SK-N-SH (cell line): Measurements from ENCODE around the gene CEP57. TPM values are rescaled to one million over a fixed set of nuclear protein-coding genes. Genes with fewer than 3 reads are reported as not detected.

Experiments
- CTCF ChIA-PET: fragments of 300-600, 350-600 bp; formaldehyde crosslinking; extraction: SDS; loops from one replicate; lab custom pipeline; 2021; lab: Yijun Ruan, JAX
- POLR2A ChIA-PET: fragments of 350-600 bp; sonication (Branson Sonifier 250); formaldehyde crosslinking; extraction: SDS; loops from one replicate; lab custom pipeline; 2020; ENCODE audit warnings: antibody characterized with exemption, inconsistent platforms; lab: Yijun Ruan, JAX
- DNase-seq: peaks from one replicate; pipeline ENCODE4 v3.0.0; 2012
- H2AFZ ChIP-seq: fragments of 200-600 bp; sonication (generic); 2 replicates; pipeline ENCODE4 v1.8.1; 2016; ENCODE audit warnings: antibody characterized with exemption, mild to moderate bottlenecking, low read depth
- H3F3A ChIP-seq: fragments of 200-600 bp; sonication (generic); replicated peaks from 2 replicates; pipeline ENCODE3; 2016; ENCODE audit warnings: antibody characterized with exemption, mild to moderate bottlenecking; ENCODE audit not compliant: insufficient read depth
- H3K27ac ChIP-seq, 2 experiments: fragments of 200-500 bp in 1 of 2; fragments of 200-600 bp in 1 of 2; sonication (Bioruptor generic) in 1 of 2; sonication (generic), shearing (Covaris generic) in 1 of 2; 2 replicates each; pipeline versions ENCODE4 v1.5.1 to v1.6.1; 2014 to 2016; ENCODE audit warnings: low read depth in 2 of 2, inconsistent platforms in 1 of 2, low read length in 1 of 2, mild to moderate bottlenecking in 1 of 2, mixed read lengths in 1 of 2
- H3K27me3 ChIP-seq: fragments of 200-600 bp; sonication (generic), shearing (Covaris generic); 2 replicates; pipeline ENCODE4 v1.6.1; 2016; ENCODE audit warnings: mixed run types; ENCODE audit not compliant: insufficient read depth
- H3K36me3 ChIP-seq, 2 experiments: fragments of 200-500 bp in 1 of 2; fragments of 200-600 bp in 1 of 2; sonication (Bioruptor generic) in 1 of 2; sonication (generic) in 1 of 2; replicated peaks in 1 of 2; 2 replicates each; pipeline versions ENCODE3 to v1.5.1; 2014 to 2016; ENCODE audit warnings: low read length in 1 of 2, mild to moderate bottlenecking in 1 of 2; ENCODE audit not compliant: insufficient read depth in 2 of 2, control insufficient read depth in 1 of 2
- H3K4me1 ChIP-seq, 2 experiments: fragments of 200-500 bp in 1 of 2; fragments of 200-600 bp in 1 of 2; sonication (Bioruptor generic) in 1 of 2; sonication (generic), shearing (Covaris generic) in 1 of 2; 2 replicates each; pipeline versions ENCODE4 v1.5.1 to v1.6.1; 2014 to 2016; ENCODE audit warnings: low read depth in 1 of 2, low read length in 1 of 2, mixed run types in 1 of 2; ENCODE audit not compliant: insufficient read depth in 2 of 2, control insufficient read depth in 1 of 2
- H3K4me2 ChIP-seq: fragments of 200-600 bp; sonication (generic), shearing (Covaris generic); 2 replicates; pipeline ENCODE4 v1.6.1; 2017; ENCODE audit warnings: mixed run types
- H3K4me3 ChIP-seq, 2 experiments: fragments of 200-500 bp in 1 of 2; fragments of 200-600 bp in 1 of 2; sonication (Bioruptor generic) in 1 of 2; sonication (generic), shearing (Covaris generic) in 1 of 2; 2 replicates each; pipeline versions ENCODE4 v1.5.1 to v1.8.1; 2014 to 2016; ENCODE audit warnings: low read depth in 2 of 2, inconsistent platforms in 1 of 2, low read length in 1 of 2, mild to moderate bottlenecking in 1 of 2, mixed read lengths in 1 of 2, moderate library complexity in 1 of 2
- H3K79me2 ChIP-seq: fragments of 200-600 bp; sonication (generic); 2 replicates; pipeline ENCODE4 v1.8.1; 2017; ENCODE audit warnings: mild to moderate bottlenecking; ENCODE audit not compliant: insufficient read depth
- H3K9ac ChIP-seq: fragments of 200-600 bp; sonication (generic); 2 replicates; pipeline ENCODE4 v1.6.1; 2017; ENCODE audit warnings: mixed run types
- H3K9me2 ChIP-seq: fragments of 200-600 bp; sonication (generic); 2 replicates; pipeline ENCODE4 v1.6.1; 2017; ENCODE audit warnings: mixed run types
- H3K9me3 ChIP-seq: fragments of 200-600 bp; sonication (generic); 2 replicates; pipeline ENCODE4 v1.6.1; 2017; ENCODE audit warnings: mixed run types, mild to moderate bottlenecking, moderate library complexity
- H4K20me1 ChIP-seq: fragments of 200-600 bp; sonication (generic); 2 replicates; pipeline ENCODE4 v1.6.1; 2017; ENCODE audit warnings: mild to moderate bottlenecking, mixed run types; ENCODE audit not compliant: insufficient read depth
- CHD2 ChIP-seq: fragments of 150-350 bp; IDR thresholded peaks from 2 replicates; pipeline ENCODE4 v1.6.1; 2018; ENCODE audit warnings: low read length; ENCODE audit not compliant: partially characterized antibody
- CTCF ChIP-seq: fragments of 200-600 bp; sonication (generic); IDR thresholded peaks from 2 replicates; pipeline ENCODE4 v1.6.1; 2017; ENCODE audit warnings: antibody characterized with exemption, mild to moderate bottlenecking, moderate library complexity
- ELF1 ChIP-seq: IDR thresholded peaks from 2 replicates; pipeline ENCODE4 v1.4.0; 2012
- EP300 ChIP-seq, 2 experiments: IDR thresholded peaks; 2 replicates each; pipeline versions ENCODE4 v1.4.0 to v1.6.1; 2012; ENCODE audit warnings: borderline replicate concordance in 1 of 2, low read depth in 1 of 2, low read length in 1 of 2
- EZH2phosphoT487 ChIP-seq: fragments of 200-600 bp; sonication (generic); IDR thresholded peaks from 2 replicates; pipeline ENCODE4 v1.6.1; 2017; ENCODE audit warnings: low read depth, mixed run types, mild to moderate bottlenecking, antibody characterized with exemption, moderate library complexity, borderline replicate concordance
- FOSL2 ChIP-seq: IDR thresholded peaks from 2 replicates; pipeline ENCODE4 v1.4.0; 2012; ENCODE audit warnings: low read depth, mild to moderate bottlenecking, moderate library complexity, borderline replicate concordance
- FOXJ3 ChIP-seq: sonication (generic); formaldehyde crosslinking; IDR thresholded peaks from 2 replicates; pipeline ENCODE4 v1.5.1; 2020; ENCODE audit warnings: mild to moderate bottlenecking, missing genetic modification reagents
- GATA2 ChIP-seq: sonication (generic); formaldehyde crosslinking; IDR thresholded peaks from 2 replicates; pipeline ENCODE4 v1.5.0; 2020; ENCODE audit warnings: mild to moderate bottlenecking, missing genetic modification reagents
- JUND ChIP-seq: IDR thresholded peaks from 2 replicates; pipeline ENCODE4 v1.4.0; 2012
- RAD21 ChIP-seq: IDR thresholded peaks from 2 replicates; pipeline ENCODE4 v1.6.1; 2012; ENCODE audit warnings: mild to moderate bottlenecking, low read length
- RCOR1 ChIP-seq: fragments of 150-350 bp; IDR thresholded peaks from 2 replicates; pipeline ENCODE4 v1.6.1; 2017; ENCODE audit warnings: antibody characterized with exemption, low read length
- REST ChIP-seq: IDR thresholded peaks from 2 replicates; pipeline ENCODE4 v1.6.1; 2012; ENCODE audit warnings: mild to moderate bottlenecking, low read depth, low read length, moderate library complexity
- SMC3 ChIP-seq: IDR thresholded peaks from 2 replicates; pipeline ENCODE4 v1.6.1; 2012; ENCODE audit warnings: low read depth, low read length, improper control_type of control experiment
- USF1 ChIP-seq: IDR thresholded peaks from 2 replicates; pipeline ENCODE4 v1.4.0; 2012; ENCODE audit warnings: low read depth, borderline replicate concordance
- WGBS: methylation state at CpG from one replicate; pipeline ENCODE4 v1.1.6; 2017; ENCODE audit warnings: low lambda C conversion rate; 5-methylcytosine and 5-hydroxymethylcytosine counted together
- polyA plus RNA-seq, 3 experiments: library from polyadenylated mRNA; depleted of rRNA; stranded (reverse); fragments of >200 nt; gene quantifications; 2 replicates each; pipeline ENCODE4 v1.2.3, GENCODE V29; 2012
- TF ChIP-seq, protein P1 (sequence below): IDR thresholded peaks from 2 replicates; pipeline ENCODE4 v1.4.0; 2012; ENCODE audit warnings: low read depth

Gene CEP57
- polyA plus RNA-seq, 1 of the 3 experiments (the other 2 are of a cell fraction), result 12.2 TPM

GRCh38 chr11:95795627-95796295 lies 5.5 kb downstream of the CEP57 start:
- Histone ChIP-seq H3F3A (peaks cover 1% of the 10 kb centered on the region), H3K4me2 (no peak overlapping the region), H3K27me3 (no peaks in the 10 kb centered on the region), H3K27ac (peak overlapping the region in 1 of 2 experiments; percentile 22; a peak in 1 of 4 replicates), H2AFZ (no peak overlapping the region), H3K4me3 (no peak overlapping the region), H3K36me3 (peaks cover 9 to 10% of the 10 kb centered on the region in 2 experiments), H3K9ac (no peak overlapping the region), H3K79me2 (peaks cover 77% of the 10 kb centered on the region), H3K9me3 (no peaks in the 10 kb centered on the region), H4K20me1 (peaks cover 4% of the 10 kb centered on the region; the same call in 1 of the 2 replicates), H3K9me2 (no peaks in the 10 kb centered on the region), H3K4me1 (peaks cover 11 to 30% of the 10 kb centered on the region in 2 experiments; a peak in 3 of 4 replicates)
- DNase-seq, result no peak
- TF ChIP-seq EP300 (IDR thresholded peaks at IDR 0.05; ENCODE audit: borderline replicate concordance in 1 of 2, low read depth in 1 of 2, low read length in 1 of 2), result peak in 1 of 2 experiments; percentile 16; a peak in 1 of 4 replicates
- peak; percentile 62; the same call in 1 of the 2 replicates for TF ChIP-seq GATA2 (CRISPR knock-in tag)
- TF ChIP-seq CHD2, result peak; percentile 25
- no peak for TF ChIP-seq REST
- 85% methylated on average over 3 of the region's 3 CpGs for WGBS
- ChIA-PET CTCF (interaction anchor here (1.2 to 1.4 kb wide), 3 partner anchors 32 to 631 kb away, joined by 3 to 4 read pairs (median 3); no protein-coding TSS in a partner anchor), POLR2A (no interaction called here)

GRCh38 chr11:95796501-95796900 lies 6.2 kb downstream of the CEP57 start:
- ChIA-PET POLR2A (no interaction called here), CTCF (interaction anchor here (1.0 to 1.4 kb wide), 3 partner anchors 31 to 630 kb away, joined by 3 to 4 read pairs (median 3); no protein-coding TSS in a partner anchor)
- Histone ChIP-seq H3K9ac (no peak overlapping the region), H3K79me2 (peaks cover 70% of the 10 kb centered on the region), H4K20me1 (peaks cover 4% of the 10 kb centered on the region; the same call in 1 of the 2 replicates), H3F3A (no peaks in the 10 kb centered on the region), H2AFZ (no peak overlapping the region), H3K27me3 (no peaks in the 10 kb centered on the region), H3K4me1 (peaks cover 11 to 27% of the 10 kb centered on the region in 2 experiments; a peak in 3 of 4 replicates), H3K27ac (no peak overlapping the region; a peak in 1 of 4 replicates), H3K9me2 (no peaks in the 10 kb centered on the region), H3K9me3 (no peaks in the 10 kb centered on the region), H3K4me2 (no peak overlapping the region), H3K4me3 (no peak overlapping the region), H3K36me3 (peaks cover 16 to 17% of the 10 kb centered on the region in 2 experiments)
- DNase-seq, result no peak
- WGBS, result 90% methylated on average over 4 of the region's 4 CpGs
- TF ChIP-seq SMC3 (no peak), CTCF (no peak), USF1 (no peak), JUND (no peak), REST (no peak), FOXJ3 (CRISPR knock-in tag) (no peak), ELF1 (no peak), RAD21 (no peak), RCOR1 (no peak), EZH2phosphoT487 (no peak), FOSL2 (no peak)
- TF ChIP-seq, protein P1, sequence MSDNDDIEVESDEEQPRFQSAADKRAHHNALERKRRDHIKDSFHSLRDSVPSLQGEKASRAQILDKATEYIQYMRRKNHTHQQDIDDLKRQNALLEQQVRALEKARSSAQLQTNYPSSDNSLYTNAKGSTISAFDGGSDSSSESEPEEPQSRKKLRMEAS, result no peak
